GM19025 (cell line): Measurements from ENCODE around the gene DCHS1.

ENCODE experiments used
- ATAC-seq: cut with Tn5 transposase; IDR thresholded peaks from one replicate; pipeline ENCODE4 v1.9.1; 2021; ENCODE audit warnings: mild to moderate bottlenecking, low read depth, moderate library complexity; ENCODE audit not compliant: unreplicated experiment

Gene DCHS1

DNA sequence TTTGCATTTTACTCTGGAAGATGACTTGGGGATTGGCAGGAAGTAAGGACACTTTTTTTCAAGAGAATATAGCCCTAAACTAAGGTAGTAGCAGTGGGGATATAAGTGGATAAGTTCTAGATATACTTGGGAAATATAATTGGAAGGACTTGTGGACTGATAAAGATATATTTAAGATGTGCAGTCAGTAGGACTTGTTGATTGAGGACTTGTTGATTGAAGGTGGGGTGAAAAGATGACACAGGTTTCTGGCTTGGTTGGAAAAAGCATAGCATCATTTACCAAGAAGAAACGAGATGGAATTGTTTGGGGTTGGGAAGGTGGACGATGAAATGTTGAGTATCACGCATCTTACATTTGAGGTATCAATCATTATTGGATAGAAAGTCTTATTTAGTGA lies 42.1 kb downstream of the DCHS1 start:
- ATAC-seq: no peak

DNA sequence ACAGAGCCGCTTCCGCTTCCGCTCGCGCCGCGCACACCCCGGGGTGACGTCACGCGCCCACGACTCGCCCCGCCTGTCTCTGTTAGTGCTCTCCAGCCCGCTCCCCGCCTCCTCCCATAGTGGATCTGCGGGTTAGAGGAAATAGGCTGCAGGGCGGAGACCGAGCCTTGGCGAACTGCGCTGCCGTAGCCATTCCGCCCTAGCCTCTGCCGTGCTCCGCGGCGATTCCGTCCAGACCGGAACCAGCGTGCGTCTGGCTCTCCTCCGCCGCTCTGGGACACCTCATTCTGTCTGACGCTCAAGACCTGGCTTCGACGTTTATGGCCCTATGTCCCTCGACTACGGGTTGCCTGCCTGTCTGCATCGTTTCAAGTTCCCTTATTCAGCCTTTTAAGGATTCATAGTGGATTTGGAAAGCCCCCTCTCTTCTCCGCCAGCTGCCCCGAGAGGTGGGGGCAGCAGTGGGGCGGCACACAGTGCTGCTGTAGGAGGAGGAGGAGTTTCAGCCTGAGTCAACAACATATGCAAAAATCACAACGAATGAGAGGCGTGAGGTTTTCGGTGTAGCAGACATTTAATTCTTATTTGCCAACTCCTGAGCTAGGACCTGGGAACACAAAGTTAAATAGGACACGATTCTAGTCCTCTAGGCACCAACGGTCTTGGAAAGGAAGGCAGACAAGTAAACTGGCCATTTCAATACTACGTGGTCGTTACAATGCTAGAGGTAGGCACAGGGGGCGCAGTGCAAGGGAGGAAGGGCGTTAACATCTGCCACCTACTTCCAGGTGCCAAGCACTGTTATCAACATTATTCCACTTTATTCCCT lies 43.2 kb downstream of the DCHS1 start, which contains the start of gene TAF10:
TAF10 (minus strand) TSS at position 4 of the 829 bp plus-strand sequence. CDS start 27 bp downstream, outside the sequence.
- ATAC-seq: peak; percentile 89

DNA sequence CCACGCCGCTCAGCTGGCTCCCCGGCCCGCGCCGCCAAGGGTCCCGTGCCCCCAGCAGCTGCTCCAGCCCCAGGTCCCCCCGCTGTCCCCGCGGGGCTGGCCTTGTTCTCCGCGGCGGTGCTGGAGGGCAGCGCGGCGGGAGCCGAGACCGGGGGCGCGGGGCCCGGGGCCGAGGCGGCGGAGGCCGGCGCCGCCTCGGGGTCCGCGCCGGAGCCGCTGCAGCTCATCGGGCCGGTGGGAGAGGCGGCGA lies 43.7 kb downstream of the DCHS1 start:
- peak; percentile 21 for ATAC-seq

DNA sequence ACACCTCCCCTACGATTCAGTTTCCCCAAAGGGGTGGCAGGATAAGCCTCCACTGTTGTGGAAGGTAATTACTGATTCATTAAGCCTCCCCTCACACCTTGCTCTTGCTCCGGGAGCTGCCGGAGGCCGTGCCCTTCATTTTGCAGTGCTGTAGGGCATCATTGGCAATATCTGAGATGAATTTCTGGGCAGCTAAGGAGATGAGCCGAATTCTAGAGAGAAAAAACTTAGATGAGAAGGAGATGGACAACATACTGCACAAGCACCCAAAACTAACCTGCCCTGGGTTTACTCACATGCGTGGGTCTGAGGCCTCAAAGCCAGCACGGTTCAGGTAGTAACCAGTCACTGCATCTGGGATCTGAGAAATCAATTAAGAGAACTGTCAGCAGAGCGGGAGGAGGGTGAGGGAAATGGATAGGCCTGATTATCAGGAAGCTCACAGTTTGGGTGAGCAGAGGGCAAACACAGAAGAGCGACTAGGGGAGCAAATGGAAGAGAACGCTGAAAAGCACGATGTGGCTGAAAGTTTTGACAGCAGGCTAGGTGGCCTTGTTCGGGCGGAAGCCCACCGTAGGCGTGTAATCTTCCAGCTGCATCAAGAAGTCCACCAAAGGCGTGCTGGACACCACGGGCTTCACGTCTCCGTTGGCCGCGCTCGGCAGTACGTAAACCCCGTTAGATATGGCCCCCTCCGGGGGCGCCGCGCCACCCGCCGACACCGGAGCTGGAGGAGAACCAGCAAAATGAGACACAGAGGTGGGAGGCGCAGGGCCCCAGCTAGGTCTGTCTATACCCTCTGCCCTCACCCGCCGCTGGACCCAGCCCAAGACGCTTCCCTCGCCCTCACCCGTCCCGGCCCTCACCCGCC lies 44.3 kb downstream of the DCHS1 start:
- no peak for ATAC-seq

DNA sequence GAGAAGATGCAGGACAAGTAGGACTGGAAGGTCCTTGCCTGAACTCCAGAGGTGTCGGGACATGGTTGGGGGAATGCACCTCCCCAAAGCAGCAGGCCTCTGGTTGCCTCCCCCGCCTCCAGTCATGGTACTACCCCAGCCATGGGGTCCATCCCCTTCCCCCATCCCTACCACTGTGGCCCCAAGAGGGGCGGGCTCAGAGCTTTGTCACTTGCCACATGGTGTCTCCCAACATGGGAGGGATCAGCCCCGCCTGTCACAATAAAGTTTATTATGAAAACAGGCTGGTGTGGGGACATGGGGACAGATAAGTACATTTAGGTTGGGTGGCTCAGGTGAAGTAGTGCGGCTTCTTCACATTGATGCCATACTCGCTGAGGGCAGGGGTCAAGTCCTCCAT lies 45.0 kb downstream of the DCHS1 start:
- no peak for ATAC-seq

DNA sequence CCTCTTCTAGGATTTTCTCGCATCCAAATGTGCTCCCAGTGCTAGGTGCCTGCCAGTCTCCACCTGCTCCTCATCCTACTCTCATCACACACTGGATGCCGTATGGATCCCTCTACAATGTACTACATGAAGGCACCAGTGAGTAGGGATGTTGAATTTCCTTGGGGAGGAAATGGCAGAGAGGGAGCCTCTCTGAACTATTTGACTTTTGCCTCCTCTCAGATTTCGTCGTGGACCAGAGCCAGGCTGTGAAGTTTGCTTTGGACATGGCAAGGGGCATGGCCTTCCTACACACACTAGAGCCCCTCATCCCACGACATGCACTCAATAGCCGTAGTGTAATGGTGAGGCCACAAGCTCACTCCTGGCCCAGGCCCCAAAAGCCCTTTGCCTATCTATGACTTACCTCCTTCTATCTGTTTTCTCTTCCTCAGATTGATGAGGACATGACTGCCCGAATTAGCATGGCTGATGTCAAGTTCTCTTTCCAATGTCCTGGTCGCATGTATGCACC lies 46.0 kb downstream of the DCHS1 start:
- ATAC-seq: no peak

DNA sequence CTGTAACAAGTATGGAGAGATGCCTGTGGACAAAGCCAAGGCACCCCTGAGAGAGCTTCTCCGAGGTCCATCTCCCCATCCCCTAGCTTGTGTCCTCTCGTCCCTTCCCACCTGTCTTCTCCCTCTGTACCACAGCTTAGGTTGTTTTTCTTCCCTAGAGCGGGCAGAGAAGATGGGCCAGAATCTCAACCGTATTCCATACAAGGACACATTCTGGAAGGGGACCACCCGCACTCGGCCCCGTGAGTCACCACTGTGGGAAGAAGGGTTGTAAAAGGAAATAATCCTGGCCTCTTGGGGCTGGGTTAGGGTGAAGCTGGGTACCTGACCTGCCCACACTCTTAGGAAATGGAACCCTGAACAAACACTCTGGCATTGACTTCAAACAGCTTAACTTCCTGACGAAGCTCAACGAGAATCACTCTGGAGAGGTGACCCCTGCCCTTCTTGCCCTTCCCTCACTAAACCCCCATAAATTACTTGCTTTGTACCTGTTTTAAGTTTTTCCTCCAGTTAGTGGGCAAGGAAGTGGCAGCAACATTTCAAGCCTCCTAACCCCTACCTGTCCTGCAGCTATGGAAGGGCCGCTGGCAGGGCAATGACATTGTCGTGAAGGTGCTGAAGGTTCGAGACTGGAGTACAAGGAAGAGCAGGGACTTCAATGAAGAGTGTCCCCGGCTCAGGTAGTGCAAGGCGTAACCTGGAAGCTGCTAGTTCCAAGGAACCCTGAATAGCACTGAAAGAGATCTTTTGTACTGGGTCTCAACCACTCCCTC lies 46.7 kb downstream of the DCHS1 start:
- no peak for ATAC-seq

DNA sequence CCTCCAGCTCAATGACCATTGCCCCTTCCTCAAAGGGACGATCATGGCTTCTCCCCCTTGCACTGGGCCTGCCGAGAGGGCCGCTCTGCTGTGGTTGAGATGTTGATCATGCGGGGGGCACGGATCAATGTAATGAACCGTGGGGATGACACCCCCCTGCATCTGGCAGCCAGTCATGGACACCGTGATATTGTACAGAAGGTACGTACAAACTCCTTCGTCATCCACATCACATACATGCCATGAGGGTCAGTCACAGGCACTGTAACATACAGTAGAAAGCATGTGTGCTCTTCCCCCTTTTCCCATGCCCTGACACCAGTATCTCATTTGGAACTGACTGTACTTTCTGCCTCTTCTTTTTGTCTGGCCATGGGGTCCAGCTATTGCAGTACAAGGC lies 47.6 kb downstream of the DCHS1 start:
- no peak for ATAC-seq

DNA sequence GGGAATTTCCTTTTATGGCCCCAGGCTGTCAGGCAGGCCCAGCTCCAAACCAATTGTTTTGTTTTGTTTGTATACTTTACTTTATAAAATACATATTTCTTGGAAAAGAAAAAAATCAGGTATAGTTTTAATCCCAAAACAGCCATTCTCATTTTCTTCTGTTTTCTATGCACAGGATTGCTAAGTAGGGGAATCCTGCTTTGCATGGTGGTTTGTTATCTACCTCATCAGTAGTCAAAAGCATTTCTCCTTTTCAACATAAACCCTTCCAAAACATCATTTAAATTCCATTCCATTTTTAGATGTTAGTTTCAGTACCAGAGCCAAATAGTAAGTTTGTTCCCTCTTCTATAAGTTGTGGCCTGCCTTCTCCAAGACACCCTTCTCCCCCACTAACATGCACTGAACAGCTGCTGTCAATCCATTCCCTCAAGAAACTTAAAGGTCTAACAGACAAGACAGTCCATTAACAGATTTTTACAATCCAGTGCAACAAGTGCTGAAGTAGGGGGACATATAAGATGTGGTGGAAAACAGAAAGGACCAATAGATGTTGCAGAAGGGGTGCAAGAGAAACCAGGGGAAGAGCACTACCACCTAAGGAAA lies 48.3 kb downstream of the DCHS1 start:
- no peak for ATAC-seq

DNA sequence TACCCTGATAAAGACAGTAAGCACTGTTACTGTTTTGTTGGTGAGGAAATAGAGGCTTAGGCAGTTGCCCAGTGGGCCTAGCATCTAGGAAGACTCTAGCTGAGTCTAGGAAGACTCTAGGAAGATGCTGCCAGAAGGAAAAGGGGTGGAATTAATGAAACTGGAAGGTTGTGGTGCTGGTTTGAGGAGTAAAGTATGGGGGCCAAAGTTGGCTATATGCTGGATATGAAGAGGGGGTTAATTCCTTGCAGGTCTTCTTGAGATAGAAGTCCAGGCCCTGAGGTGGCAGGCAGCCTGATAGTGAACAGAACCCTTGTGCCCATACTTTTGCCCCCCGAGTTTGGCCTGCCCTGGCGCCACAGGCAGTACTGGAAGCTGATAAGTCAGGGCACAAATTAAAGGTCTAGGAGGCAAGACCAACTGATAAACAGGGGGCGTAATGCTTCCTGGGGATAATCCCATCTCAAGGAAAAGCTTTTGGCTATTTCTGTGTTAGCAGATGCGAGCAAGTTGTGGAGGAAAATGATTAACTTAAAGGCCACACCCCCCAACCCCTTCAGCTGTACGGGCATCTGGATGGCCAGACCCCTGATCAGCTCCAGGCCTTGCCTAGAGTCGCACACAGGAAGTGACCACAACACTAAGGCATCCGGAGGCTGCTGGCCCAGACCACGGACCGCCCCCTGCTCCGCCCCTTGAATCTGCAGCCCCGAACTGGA lies 49.0 kb downstream of the DCHS1 start:
- peak; percentile 33 for ATAC-seq

DNA sequence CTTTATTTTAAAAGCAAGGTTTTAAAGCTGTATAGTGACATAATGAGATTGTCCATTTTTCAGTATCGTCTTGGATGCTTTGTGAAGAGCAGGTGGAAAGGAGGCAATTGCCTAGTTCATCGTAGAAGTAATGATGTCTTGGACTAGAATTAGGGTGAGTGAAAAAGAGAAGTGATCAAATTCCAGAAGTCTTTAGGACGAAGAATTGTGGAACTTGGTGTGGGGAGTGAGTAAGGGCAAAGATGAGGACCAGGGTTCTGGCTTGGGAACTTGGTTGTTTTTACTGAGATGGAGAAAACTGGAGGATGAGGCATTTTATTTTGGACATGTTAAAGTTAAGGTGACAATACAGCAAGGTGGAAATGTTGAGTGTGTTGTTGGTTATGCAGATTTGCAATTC lies 50.8 kb downstream of the DCHS1 start:
- no peak for ATAC-seq

DNA sequence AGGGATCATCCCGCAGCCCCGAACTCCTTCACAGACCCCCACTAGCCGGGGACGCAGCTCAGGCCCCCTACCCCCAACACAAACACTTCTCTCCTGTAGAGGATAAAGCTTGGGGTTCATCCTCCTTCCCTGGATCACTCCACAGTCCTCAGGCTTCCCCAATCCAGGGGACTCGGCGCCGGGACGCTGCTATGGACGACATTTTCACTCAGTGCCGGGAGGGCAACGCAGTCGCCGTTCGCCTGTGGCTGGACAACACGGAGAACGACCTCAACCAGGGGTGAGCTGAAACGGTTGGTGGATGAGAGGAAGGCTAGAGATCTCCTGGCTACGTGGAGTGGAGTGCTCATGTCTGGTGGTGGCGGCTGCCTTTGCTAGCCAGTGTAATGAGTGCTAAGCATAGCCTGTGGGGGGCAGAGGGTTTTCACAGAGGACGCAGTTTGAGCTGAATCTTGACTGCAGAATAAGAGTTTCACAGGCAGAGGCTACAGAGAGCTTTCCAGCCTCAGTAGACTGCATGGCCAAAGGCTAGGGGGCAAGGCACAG lies 51.5 kb downstream of the DCHS1 start:
- peak; percentile 24 for ATAC-seq

DNA sequence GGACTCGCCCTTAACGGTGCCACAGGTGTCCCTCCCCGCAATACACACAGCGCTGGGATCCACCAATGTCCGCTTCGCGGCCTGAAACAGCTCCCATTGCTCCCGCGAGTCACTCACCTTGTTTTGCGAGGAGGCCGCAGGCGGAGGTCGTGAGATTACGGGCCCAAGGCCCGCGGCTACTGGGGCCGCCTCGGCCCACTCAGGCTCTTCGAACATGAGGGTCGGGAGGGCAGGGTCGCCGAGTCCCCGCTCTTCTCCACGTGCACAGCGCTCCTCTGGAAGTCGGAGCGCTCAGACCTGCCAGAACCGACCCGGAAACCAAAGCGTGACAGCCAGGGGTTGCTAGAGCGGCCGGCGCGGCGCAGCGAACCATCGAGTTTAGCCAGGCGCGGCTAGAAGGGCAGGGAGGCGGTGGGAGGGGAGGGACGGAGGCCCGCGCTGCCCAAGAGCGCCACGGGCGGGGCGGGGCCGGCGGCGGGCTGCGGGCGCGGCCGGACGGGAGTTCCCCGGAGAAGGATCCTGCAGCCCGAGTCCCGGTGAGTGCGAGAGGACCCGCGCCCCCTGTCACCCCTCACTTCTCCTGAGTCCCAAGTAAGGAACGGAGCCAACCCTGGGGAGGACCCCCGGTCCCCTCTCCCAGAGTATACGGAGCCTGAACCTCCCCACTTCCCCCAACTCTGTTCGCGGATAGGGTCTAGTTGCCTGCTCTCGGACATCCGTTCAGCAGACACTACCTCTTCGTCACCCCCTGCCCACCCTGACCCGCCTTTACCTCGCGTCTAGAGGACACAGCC lies 52.1 kb downstream of the DCHS1 start, which contains the start of the genes ILK and RRP8:
ILK (plus strand) TSS at position 488 of the 794 bp plus-strand sequence. CDS start 498 bp downstream, outside the sequence.
RRP8 (minus strand) TSS at position 330 of the 794 bp plus-strand sequence; CDS start at position 216, 114 bp downstream.
- peak; percentile 78 for ATAC-seq

DNA sequence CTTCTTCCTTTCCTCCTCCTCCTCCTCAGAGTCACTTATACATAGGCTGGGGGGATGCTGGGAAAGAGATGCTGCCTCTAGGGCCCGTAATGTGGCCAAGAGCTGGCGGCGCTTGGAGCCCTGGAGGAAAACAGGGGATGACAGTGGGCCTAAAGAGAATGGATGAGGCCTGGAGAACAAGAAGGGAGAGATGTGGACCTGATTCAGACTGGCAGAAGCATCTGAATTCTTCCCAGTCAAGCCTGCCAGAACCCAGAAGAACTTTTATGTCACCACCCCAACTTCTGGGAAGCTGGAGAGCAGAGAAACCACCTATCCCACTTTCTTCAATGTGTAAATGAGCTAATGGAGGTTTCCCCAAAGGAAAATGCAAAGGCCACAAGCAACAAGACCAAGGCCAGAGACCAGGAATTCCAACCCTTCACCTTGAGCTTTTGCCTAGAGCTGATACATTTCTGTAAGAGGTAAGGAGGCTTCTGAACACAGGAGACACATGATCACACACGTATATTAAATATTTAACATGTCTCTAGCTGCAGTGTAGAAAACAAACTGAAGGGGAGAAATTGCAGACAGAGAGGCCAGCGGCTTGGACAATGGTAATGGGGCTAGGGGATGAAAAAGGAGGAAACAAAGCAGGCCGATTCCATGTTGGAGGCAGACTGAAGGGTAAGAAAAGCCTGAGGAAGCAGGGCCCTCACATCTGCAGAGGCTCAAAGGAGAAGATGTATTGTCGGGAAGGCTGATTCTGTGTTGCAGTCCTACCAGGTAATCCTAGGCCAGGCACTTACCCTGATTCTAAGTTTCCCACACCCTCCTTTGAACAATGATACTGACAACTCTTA lies 53.3 kb downstream of the DCHS1 start:
- no peak for ATAC-seq

DNA sequence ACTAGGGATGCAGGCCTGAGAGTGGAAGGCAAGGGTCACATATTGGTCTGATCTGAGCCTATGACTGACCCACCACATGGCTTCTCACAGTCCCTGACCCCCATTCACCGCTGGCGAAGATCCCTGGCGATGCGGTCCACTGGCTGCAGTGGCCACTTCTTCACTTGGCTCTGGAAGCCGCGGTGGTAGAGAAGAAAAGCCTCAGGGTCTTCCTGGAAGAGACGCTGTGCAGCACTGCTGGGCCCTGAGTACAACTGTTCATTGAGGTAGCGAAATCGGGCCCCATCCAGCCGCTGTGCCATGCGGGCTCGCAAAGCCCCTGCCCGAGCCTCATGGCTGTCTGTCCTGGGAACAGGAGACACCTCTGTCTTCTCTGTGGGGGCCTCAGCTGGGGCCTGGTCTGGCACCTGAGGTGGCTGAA lies 54.6 kb downstream of the DCHS1 start:
- no peak for ATAC-seq

DNA sequence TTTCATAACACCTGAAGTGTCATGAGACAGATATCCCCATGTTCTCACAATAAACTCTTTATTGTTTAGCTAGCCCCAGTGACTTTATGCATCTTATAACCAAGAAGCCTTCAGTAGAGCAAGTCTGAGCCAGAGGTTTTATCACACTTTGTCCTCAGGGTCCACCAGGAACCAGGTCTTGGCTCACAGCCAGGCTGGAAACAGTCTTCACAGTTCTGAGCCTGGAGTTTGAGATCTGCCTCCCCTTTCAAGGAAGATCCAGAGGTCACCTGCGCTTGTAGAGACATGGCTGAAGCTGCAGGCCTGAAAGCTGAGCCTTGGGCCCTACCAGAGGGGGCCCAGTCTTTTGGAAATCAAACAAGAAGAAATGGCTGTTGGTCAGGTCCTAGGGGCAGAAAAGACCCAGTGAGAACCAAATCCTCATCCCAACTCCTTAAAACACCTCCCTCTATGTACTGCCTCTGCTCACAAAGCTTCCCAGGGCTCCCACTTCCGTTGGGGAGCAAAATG lies 55.7 kb downstream of the DCHS1 start:
- no peak for ATAC-seq

DNA sequence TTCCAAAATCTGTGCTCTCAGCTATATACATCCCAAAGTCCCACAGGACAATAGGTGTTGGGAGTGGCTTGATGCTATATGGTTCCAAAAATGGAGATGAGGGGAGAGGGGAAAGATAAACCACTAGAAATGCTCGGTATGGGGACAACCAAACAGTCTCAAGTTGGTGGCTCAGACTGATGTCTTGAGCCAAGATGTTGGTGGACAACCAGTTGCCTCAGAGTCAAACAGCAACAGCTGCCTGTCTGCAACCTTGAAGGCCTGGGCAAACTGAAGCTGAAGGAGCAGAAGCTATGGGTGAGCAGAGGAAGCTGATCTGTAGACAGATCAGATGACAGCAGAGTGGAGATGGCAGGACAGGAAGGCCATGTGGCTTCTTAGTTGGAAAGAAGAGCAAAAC lies 56.2 kb downstream of the DCHS1 start:
- ATAC-seq: no peak
